Measurements from ENCODE around the gene RHBDL1. TPM values are rescaled to one million over a fixed set of nuclear protein-coding genes. Genes with fewer than 3 reads are reported as not detected.

The RHBDL1 gene
- total RNA-seq, 1 donor from 2014 or later, result 2.1 TPM

GRCh38 chr16:668519-669171, 6.8 kb upstream of the RHBDL1 start:
- DNase-seq (ENCODE audit: missing footprints) (no peak), ATAC-seq (no peak)
- intact Hi-C loops (cut with DNase I), result no loop called here

- intact Hi-C loops (cut with DNase I), result no loop called here
- ATAC-seq (no peak), DNase-seq (ENCODE audit: missing footprints) (no peak)
These were observed 5.8 kb upstream of the RHBDL1 start for GRCh38 chr16:669666-670065.

GRCh38 chr16:670485-671352, 4.8 kb upstream of the RHBDL1 start:
- intact Hi-C loops (cut with DNase I), result no loop called here
- ATAC-seq (no peak), DNase-seq (ENCODE audit: missing footprints) (no peak)

- DNase-seq (ENCODE audit: missing footprints) (no peak), ATAC-seq (no peak)
- intact Hi-C loops (cut with DNase I), result no loop called here
These were observed 3.9 kb upstream of the RHBDL1 start for GRCh38 chr16:671353-672131.

- ATAC-seq (no peak), DNase-seq (ENCODE audit: missing footprints) (no peak)
- intact Hi-C loops (cut with DNase I), result no loop called here
These were observed 3.1 kb upstream of the RHBDL1 start for GRCh38 chr16:672371-672770.

- no peak for ATAC-seq
- DNase-seq (ENCODE audit: missing footprints), result no peak
- intact Hi-C loops (cut with DNase I), result no loop called here
These were observed 2.6 kb upstream of the RHBDL1 start for GRCh38 chr16:672851-673250.

GRCh38 chr16:673399-673991, 2.0 kb upstream of the RHBDL1 start:
- intact Hi-C loops (cut with DNase I), result no loop called here
- no peak for ATAC-seq
- DNase-seq (ENCODE audit: missing footprints), result no peak

- DNase-seq (ENCODE audit: missing footprints), result no peak
These were observed 1.1 kb upstream of the RHBDL1 start for GRCh38 chr16:674214-674881.

GRCh38 chr16:675884-676564, 553 bp downstream of the RHBDL1 start:
- DNase-seq (ENCODE audit: missing footprints) (no peak), ATAC-seq (no peak)
- intact Hi-C loops (cut with DNase I), result no loop called here

More at GRCh38 chr16:674214-674881, 1.1 kb upstream of the RHBDL1 start:
- intact Hi-C loops (cut with DNase I), result no loop called here
- no peak for ATAC-seq

GRCh38 chr16:676565-676902, 1.1 kb downstream of the RHBDL1 start:
- intact Hi-C loops (cut with DNase I), result no loop called here
- DNase-seq (ENCODE audit: missing footprints) (no peak), ATAC-seq (no peak)

GRCh38 chr16:676913-677312, 1.4 kb downstream of the RHBDL1 start:
- ATAC-seq (no peak), DNase-seq (ENCODE audit: missing footprints) (no peak)
- intact Hi-C loops (cut with DNase I), result no loop called here

- ATAC-seq (no peak), DNase-seq (ENCODE audit: missing footprints) (no peak)
- intact Hi-C loops (cut with DNase I), result no loop called here
These were observed 2.1 kb downstream of the RHBDL1 start for GRCh38 chr16:677316-678190.

GRCh38 chr16:678209-678857, 2.9 kb downstream of the RHBDL1 start:
- ATAC-seq (no peak), DNase-seq (ENCODE audit: missing footprints) (no peak)
- intact Hi-C loops (cut with DNase I), result no loop called here

GRCh38 chr16:678858-679813, 3.7 kb downstream of the RHBDL1 start:
- intact Hi-C loops (cut with DNase I), result no loop called here
- peak; percentile 85 for DNase-seq (ENCODE audit: missing footprints)
- peak; percentile 37 for ATAC-seq

GRCh38 chr16:679814-680624, 4.5 kb downstream of the RHBDL1 start, which contains the start of gene STUB1:
Gene STUB1, plus strand, starts transcription at chr16:680410. Its CDS starts 116 bp downstream, at chr16:680526.
- DNase-seq (ENCODE audit: missing footprints) (peak; percentile 94), ATAC-seq (peak; percentile 77)
- intact Hi-C loops (cut with DNase I), result loop anchor here (10.0 kb wide), 1 partner anchor 1655 kb away; no protein-coding TSS in a partner anchor
